ENCODE results near the gene RHBDD1. TPM values are rescaled to one million over a fixed set of nuclear protein-coding genes. Genes with fewer than 3 reads are reported as not detected.

RHBDD1 gene
- total RNA-seq, 8 experiments from 2014 or later: 10.4 to 27.5 (median 23.4) TPM

GRCh38 chr2:226862623-226863022 lies 26.8 kb downstream of the RHBDD1 start:
- WGBS, 10 experiments: 40 to 100% (median 81%) methylated on average over 1 to 2 of the region's 2 CpGs; no CpG with 5 or more reads in 2 of the 10 experiments
- in situ Hi-C loops (cut with MboI; ENCODE audit: low pct_unique_long_range_greater_than_20kb in 2 of 9, low sequenced_read_pairs in 9 of 9, unreplicated experiment in 9 of 9): no loop called here
- Histone ChIP-seq H3K27ac (no peak overlapping the region), H3K4me1 (replicated peaks in 1 of 2) (no peaks in the 10 kb centered on the region), H3K4me3 (no peak overlapping the region)
- peak in 1 of 8 experiments; percentile 12 for ATAC-seq (replicated peaks in 6 of 8)

GRCh38 chr2:226865273-226865672 lies 29.4 kb downstream of the RHBDD1 start:
- peaks cover 4 to 8% of the 10 kb centered on the region in 2 donors for H3K4me1 ChIP-seq (replicated peaks in 1 of 2)
- H3K27ac ChIP-seq: no peak overlapping the region
- ATAC-seq (replicated peaks in 6 of 8): peak in 1 of 8 experiments; percentile 50
- in situ Hi-C loops (cut with MboI; ENCODE audit: low pct_unique_long_range_greater_than_20kb in 2 of 9, low sequenced_read_pairs in 9 of 9, unreplicated experiment in 9 of 9): no loop called here
- 20 to 100% (median 93%) methylated on average over 1 of the region's 1 CpG; no CpG with 5 or more reads in 4 of the 10 experiments for WGBS, 10 experiments
- H3K4me3 ChIP-seq: no peak overlapping the region

- no peak overlapping the region for H3K27ac ChIP-seq
- ATAC-seq (replicated peaks in 6 of 8): peak in 2 of 8 experiments; percentile 61 to 89
Observed at GRCh38 chr2:226865710-226866109, 29.9 kb downstream of the RHBDD1 start.

GRCh38 chr2:226868331-226869162 lies 32.7 kb downstream of the RHBDD1 start:
- peak in 6 of 8 experiments; percentile 7 to 68 (median 66) for ATAC-seq (replicated peaks in 6 of 8)
- H3K4me1 ChIP-seq (replicated peaks in 1 of 2): peaks cover 4 to 8% of the 10 kb centered on the region in 2 donors
- 23 to 83% (median 44%) methylated on average over 2 to 7 of the region's 7 CpGs for WGBS, 10 experiments
- in situ Hi-C loops (cut with MboI; ENCODE audit: low pct_unique_long_range_greater_than_20kb in 2 of 9, low sequenced_read_pairs in 9 of 9, unreplicated experiment in 9 of 9): no loop called here
- H3K4me3 ChIP-seq: no peak overlapping the region
- H3K27ac ChIP-seq: no peak overlapping the region

More at GRCh38 chr2:226865710-226866109, 29.9 kb downstream of the RHBDD1 start:
- WGBS, 10 experiments: 66 to 100% (median 94%) methylated on average over 1 to 6 of the region's 6 CpGs; no CpG with 5 or more reads in 3 of the 10 experiments
- in situ Hi-C loops (cut with MboI; ENCODE audit: low pct_unique_long_range_greater_than_20kb in 2 of 9, low sequenced_read_pairs in 9 of 9, unreplicated experiment in 9 of 9): no loop called here
- Histone ChIP-seq H3K4me1 (replicated peaks in 1 of 2) (peaks cover 4 to 8% of the 10 kb centered on the region in 2 donors), H3K4me3 (no peak overlapping the region)

- Histone ChIP-seq H3K4me3 (no peak overlapping the region), H3K4me1 (replicated peaks in 1 of 2) (peaks cover 4 to 8% of the 10 kb centered on the region in 2 donors), H3K27ac (no peak overlapping the region)
- in situ Hi-C loops (cut with MboI; ENCODE audit: low pct_unique_long_range_greater_than_20kb in 2 of 9, low sequenced_read_pairs in 9 of 9, unreplicated experiment in 9 of 9): no loop called here
- WGBS, 10 experiments: 33 to 83% (median 53%) methylated on average over 1 to 5 of the region's 5 CpGs
- ATAC-seq (replicated peaks in 6 of 8): peak in 1 of 8 experiments; percentile 46
Observed at GRCh38 chr2:226869371-226869770, 33.5 kb downstream of the RHBDD1 start.

GRCh38 chr2:226873051-226873620 lies 37.3 kb downstream of the RHBDD1 start:
- H3K4me3 ChIP-seq: no peak overlapping the region
- WGBS, 10 experiments: 17 to 90% (median 33%) methylated on average over 1 to 2 of the region's 2 CpGs; no CpG with 5 or more reads in 5 of the 10 experiments
- in situ Hi-C loops (cut with MboI; ENCODE audit: low pct_unique_long_range_greater_than_20kb in 2 of 9, low sequenced_read_pairs in 9 of 9, unreplicated experiment in 9 of 9): no loop called here
- ATAC-seq (replicated peaks in 6 of 8): peak in 1 of 8 experiments; percentile 64
- H3K27ac ChIP-seq: no peak overlapping the region
- H3K4me1 ChIP-seq (replicated peaks in 1 of 2): peaks cover 4 to 6% of the 10 kb centered on the region in 2 donors

- Histone ChIP-seq H3K4me3 (no peak overlapping the region), H3K27ac (no peak overlapping the region), H3K4me1 (replicated peaks in 1 of 2) (no peaks in the 10 kb centered on the region)
- WGBS, 10 experiments: 100% methylated on average over 1 of the region's 1 CpG; no CpG with 5 or more reads in 4 of the 10 experiments
- in situ Hi-C loops (cut with MboI; ENCODE audit: low pct_unique_long_range_greater_than_20kb in 2 of 9, low sequenced_read_pairs in 9 of 9, unreplicated experiment in 9 of 9): no loop called here
- no peak for ATAC-seq (replicated peaks in 6 of 8)
Observed at GRCh38 chr2:226873826-226874225, 38.0 kb downstream of the RHBDD1 start.

- in situ Hi-C loops (cut with MboI; ENCODE audit: low pct_unique_long_range_greater_than_20kb in 2 of 9, low sequenced_read_pairs in 9 of 9, unreplicated experiment in 9 of 9): no loop called here
- WGBS, 10 experiments: 69 to 100% (median 94%) methylated on average over 2 to 3 of the region's 3 CpGs
- ATAC-seq (replicated peaks in 6 of 8): peak in 1 of 8 experiments; percentile 46
- Histone ChIP-seq H3K27ac (no peak overlapping the region), H3K4me1 (replicated peaks in 1 of 2) (no peaks in the 10 kb centered on the region), H3K4me3 (no peak overlapping the region)
Observed at GRCh38 chr2:226874749-226875148, 38.9 kb downstream of the RHBDD1 start.

- H3K27ac ChIP-seq: no peak overlapping the region
- H3K4me3 ChIP-seq: no peak overlapping the region
- in situ Hi-C loops (cut with MboI; ENCODE audit: low pct_unique_long_range_greater_than_20kb in 2 of 9, low sequenced_read_pairs in 9 of 9, unreplicated experiment in 9 of 9): no loop called here
- no peak for ATAC-seq (replicated peaks in 6 of 8)
- H3K4me1 ChIP-seq (replicated peaks in 1 of 2): no peaks in the 10 kb centered on the region
- 79 to 100% (median 96%) methylated on average over 2 to 5 of the region's 5 CpGs for WGBS, 10 experiments
Observed at GRCh38 chr2:226875438-226876225, 39.8 kb downstream of the RHBDD1 start.

GRCh38 chr2:226877491-226877890 lies 41.6 kb downstream of the RHBDD1 start:
- Histone ChIP-seq H3K4me3 (no peak overlapping the region), H3K27ac (no peak overlapping the region), H3K4me1 (replicated peaks in 1 of 2) (no peaks in the 10 kb centered on the region)
- 93 to 100% (median 96%) methylated on average over 1 to 3 of the region's 3 CpGs; no CpG with 5 or more reads in 1 of the 10 experiments for WGBS, 10 experiments
- ATAC-seq (replicated peaks in 6 of 8): no peak
- in situ Hi-C loops (cut with MboI; ENCODE audit: low pct_unique_long_range_greater_than_20kb in 2 of 9, low sequenced_read_pairs in 9 of 9, unreplicated experiment in 9 of 9): no loop called here

GRCh38 chr2:226881287-226881686 lies 45.4 kb downstream of the RHBDD1 start:
- Histone ChIP-seq H3K27ac (no peak overlapping the region), H3K4me3 (no peak overlapping the region), H3K4me1 (replicated peaks in 1 of 2) (peaks cover 0 to 3% of the 10 kb centered on the region in 2 donors)
- ATAC-seq (replicated peaks in 6 of 8): no peak
- in situ Hi-C loops (cut with MboI; ENCODE audit: low pct_unique_long_range_greater_than_20kb in 2 of 9, low sequenced_read_pairs in 9 of 9, unreplicated experiment in 9 of 9): no loop called here
- WGBS, 10 experiments: 80 to 100% (median 92%) methylated on average over 1 to 2 of the region's 2 CpGs; no CpG with 5 or more reads in 2 of the 10 experiments

- no peak overlapping the region for H3K27ac ChIP-seq
- 89 to 100% (median 97%) methylated on average over 1 to 4 of the region's 4 CpGs for WGBS, 10 experiments
- peaks cover 0 to 3% of the 10 kb centered on the region in 2 donors for H3K4me1 ChIP-seq (replicated peaks in 1 of 2)
- in situ Hi-C loops (cut with MboI; ENCODE audit: low pct_unique_long_range_greater_than_20kb in 2 of 9, low sequenced_read_pairs in 9 of 9, unreplicated experiment in 9 of 9): no loop called here
- H3K4me3 ChIP-seq: no peak overlapping the region
- no peak for ATAC-seq (replicated peaks in 6 of 8)
Observed at GRCh38 chr2:226882606-226883005, 46.8 kb downstream of the RHBDD1 start.

All from motor neuron (in vitro differentiated cells).